Tibial nerve (tissue), 4 donors: ENCODE data around the gene LRRC27.
"Not testable (repeated sequence)": the region's sequence is repeated elsewhere in the genome, so short reads cannot be mapped to it uniquely, and the experiment has no call there.

ENCODE experiments used
- CTCF ChIP-seq, 5 experiments: fragments of 200-600 bp in 3 of 5; fragments of 450-650 bp in 2 of 5; sonication (generic) in 3 of 5; IDR thresholded peaks; one replicate each; pipeline ENCODE4 v1.5.1; 2016 to 2019; ENCODE audit warnings: antibody characterized with exemption in 5 of 5, mild to moderate bottlenecking in 3 of 5, moderate library complexity in 2 of 5
- EP300 ChIP-seq, 2 donors: sonication (generic); formaldehyde crosslinking; IDR thresholded peaks; one replicate each; pipeline ENCODE4 v1.6.1; 2017; ENCODE audit warnings: antibody characterized with exemption in 2 of 2, mild to moderate bottlenecking in 1 of 2
- POLR2A ChIP-seq, 2 donors: fragments of 450-650 bp; IDR thresholded peaks; one replicate each; pipeline ENCODE4 v1.6.1; 2017; ENCODE audit warnings: antibody characterized with exemption in 2 of 2, mild to moderate bottlenecking in 2 of 2, moderate library complexity in 2 of 2

GRCh38 chr10:132314881-132315280 is 17.1 kb upstream of the LRRC27 start:
- TF ChIP-seq EP300, POLR2A, CTCF (IDR thresholded peaks at IDR 0.05): not testable (repeated sequence)
